Mucosa of gallbladder (tissue), 1 donor: ENCODE measurements around the gene PCDHGB1. TPM values are rescaled to one million over a fixed set of nuclear protein-coding genes. Genes with fewer than 3 reads are reported as not detected.
"Not testable (repeated sequence)": the region's sequence is repeated elsewhere in the genome, so short reads cannot be mapped to it uniquely, and the experiment has no call there.

Experiments used
- DNase-seq: peaks from one replicate; pipeline ENCODE4 v3.0.0-alpha.2; 2020; ENCODE audit warnings: low spot score
- total RNA-seq: library from RNA; stranded (reverse); gene quantifications from one replicate; pipeline ENCODE4 v1.2.1, GENCODE V29; 2021
- donor health status: DM: no; HTN: no; CAD: no.

The PCDHGB1 gene
- total RNA-seq, 1 donor from 2014 or later, result 4.6 TPM

GRCh38 chr5:141382469-141383294, 32.8 kb downstream of the PCDHGB1 start, which contains the start of gene PCDHGA7:
TSS of gene PCDHGA7 (plus strand) at chr5:141382742. CDS start at chr5:141382900, 158 bp downstream.
- no peak for DNase-seq

GRCh38 chr5:141383345-141383744, 33.4 kb downstream of the PCDHGB1 start:
- DNase-seq, result no peak

GRCh38 chr5:141384471-141385267, 34.8 kb downstream of the PCDHGB1 start:
- DNase-seq, result no peak

- DNase-seq, result not testable (repeated sequence)
Measured at GRCh38 chr5:141387557-141388311, 37.8 kb downstream of the PCDHGB1 start, which contains the start of gene PCDHGB4. TSS of gene PCDHGB4 (plus strand) at chr5:141387698. CDS start at chr5:141387885, 187 bp downstream.

- DNase-seq, result no peak
Measured at GRCh38 chr5:141388661-141389060, 38.8 kb downstream of the PCDHGB1 start.

GRCh38 chr5:141389153-141390042, 39.5 kb downstream of the PCDHGB1 start:
- DNase-seq, result no peak

- DNase-seq, result no peak
Measured at GRCh38 chr5:141392429-141393198, 42.7 kb downstream of the PCDHGB1 start, which contains the start of gene PCDHGA8. TSS of gene PCDHGA8 (plus strand) at chr5:141392633. CDS start at chr5:141392814, 181 bp downstream.

GRCh38 chr5:141393267-141393666, 43.4 kb downstream of the PCDHGB1 start:
- DNase-seq, result no peak

- not testable (repeated sequence) for DNase-seq
Measured at GRCh38 chr5:141394401-141395187, 44.7 kb downstream of the PCDHGB1 start.

- not testable (repeated sequence) for DNase-seq
Measured at GRCh38 chr5:141397756-141398551, 48.1 kb downstream of the PCDHGB1 start, which contains the start of gene PCDHGB5. TSS of gene PCDHGB5 (plus strand) at chr5:141397947. CDS start at chr5:141398128, 181 bp downstream.

- DNase-seq, result no peak
Measured at GRCh38 chr5:141398608-141399007, 48.7 kb downstream of the PCDHGB1 start.

- DNase-seq, result no peak
Measured at GRCh38 chr5:141399555-141400258, 49.8 kb downstream of the PCDHGB1 start.

Other genes with a start within 250 kb of the PCDHGB1 start
- gene PCDHB3, start 249.6 kb upstream of the PCDHGB1 start, total RNA-seq, result 1.4 TPM
- gene PCDHB4, start 228.3 kb upstream of the PCDHGB1 start, total RNA-seq, result 5.2 TPM
- gene PCDHB5, start 214.9 kb upstream of the PCDHGB1 start, total RNA-seq, result 8.0 TPM
- 0.60 TPM for gene PCDHB6, start 200.0 kb upstream of the PCDHGB1 start, total RNA-seq
- gene PCDHB7, start 177.5 kb upstream of the PCDHGB1 start, total RNA-seq, result 2.1 TPM
- 1.8 TPM for gene PCDHB8, start 172.3 kb upstream of the PCDHGB1 start, total RNA-seq
- gene PCDHB16, start 167.7 kb upstream of the PCDHGB1 start, total RNA-seq, result 3.0 TPM
- 2.1 TPM for gene PCDHB9, start 162.9 kb upstream of the PCDHGB1 start, total RNA-seq
- gene PCDHB10, start 157.7 kb upstream of the PCDHGB1 start, total RNA-seq, result 2.5 TPM
- 8.5 TPM for gene PCDHB11, start 150.5 kb upstream of the PCDHGB1 start, total RNA-seq
- gene PCDHB12, start 141.4 kb upstream of the PCDHGB1 start, total RNA-seq, result 3.5 TPM
- gene PCDHB13, start 136.2 kb upstream of the PCDHGB1 start, total RNA-seq, result 8.3 TPM
- 9.4 TPM for gene PCDHB14, start 126.8 kb upstream of the PCDHGB1 start, total RNA-seq
- gene PCDHB15, start 104.7 kb upstream of the PCDHGB1 start, total RNA-seq, result 3.6 TPM
- gene SLC25A2, start 46.0 kb upstream of the PCDHGB1 start, total RNA-seq, result not detected
- gene TAF7, start 29.3 kb upstream of the PCDHGB1 start, total RNA-seq, result 65.2 TPM
- gene PCDHGA1, start 19.6 kb upstream of the PCDHGB1 start, total RNA-seq, result 0.72 TPM
- gene PCDHGA2, start 11.3 kb upstream of the PCDHGB1 start, total RNA-seq, result 6.7 TPM
- gene PCDHGA3, start 6.3 kb upstream of the PCDHGB1 start, total RNA-seq, result 4.0 TPM
- gene PCDHGA4, start 4.9 kb downstream of the PCDHGB1 start, total RNA-seq, result 3.3 TPM
- gene PCDHGB2, start 9.9 kb downstream of the PCDHGB1 start, total RNA-seq, result 5.1 TPM
- 3.3 TPM for gene PCDHGA5, start 14.1 kb downstream of the PCDHGB1 start, total RNA-seq
- 3.0 TPM for gene PCDHGB3, start 20.1 kb downstream of the PCDHGB1 start, total RNA-seq
- 6.6 TPM for gene PCDHGA6, start 23.8 kb downstream of the PCDHGB1 start, total RNA-seq
- 4.5 TPM for gene PCDHGA7, start 32.6 kb downstream of the PCDHGB1 start, total RNA-seq
- 5.2 TPM for gene PCDHGB4, start 37.6 kb downstream of the PCDHGB1 start, total RNA-seq
- 1.9 TPM for gene PCDHGA8, start 42.5 kb downstream of the PCDHGB1 start, total RNA-seq
- 12.4 TPM for gene PCDHGB5, start 47.8 kb downstream of the PCDHGB1 start, total RNA-seq
- gene PCDHGA9, start 52.7 kb downstream of the PCDHGB1 start, total RNA-seq, result 7.5 TPM
- gene PCDHGB6, start 57.9 kb downstream of the PCDHGB1 start, total RNA-seq, result 11.6 TPM
- gene PCDHGA10, start 62.9 kb downstream of the PCDHGB1 start, total RNA-seq, result 6.2 TPM
- 15.5 TPM for gene PCDHGB7, start 67.6 kb downstream of the PCDHGB1 start, total RNA-seq
- 4.2 TPM for gene PCDHGA11, start 71.0 kb downstream of the PCDHGB1 start, total RNA-seq
- 10.2 TPM for gene PCDHGA12, start 80.4 kb downstream of the PCDHGB1 start, total RNA-seq
- gene PCDHGC3, start 125.9 kb downstream of the PCDHGB1 start, total RNA-seq, result 82.4 TPM
- 2.6 TPM for gene PCDHGC4, start 134.9 kb downstream of the PCDHGB1 start, total RNA-seq
- 2.0 TPM for gene PCDHGC5, start 139.0 kb downstream of the PCDHGB1 start, total RNA-seq